Mucosa of descending colon (tissue), 3 donors: ENCODE results near the gene RAD51C. TPM values are rescaled to one million over a fixed set of nuclear protein-coding genes. Genes with fewer than 3 reads are reported as not detected.
"Not testable (repeated sequence)": the region's sequence is repeated elsewhere in the genome, so short reads cannot be mapped to it uniquely, and the experiment has no call there.

Source experiments
- ATAC-seq: fragments of 200-7000 bp; cut with Tn5 transposase; one replicate; pipeline ENCODE4 v1.9.1; 2020; ENCODE audit warnings: mild to moderate bottlenecking, moderate library complexity
- DNase-seq, 3 donors: peaks; one replicate each; pipeline ENCODE4 v3.0.0-alpha.2; 2020
- H3K36me3 ChIP-seq: fragments of 200-600 bp; one replicate; pipeline ENCODE4 v1.8.0; 2021; ENCODE audit warnings: low read depth, mild to moderate bottlenecking
- H3K4me1 ChIP-seq: fragments of 200-600 bp; one replicate; pipeline ENCODE4 v1.8.0; 2021; ENCODE audit warnings: low read depth, mild to moderate bottlenecking
- H3K4me3 ChIP-seq: fragments of 200-600 bp; one replicate; pipeline ENCODE4 v1.8.0; 2021; ENCODE audit warnings: mild to moderate bottlenecking
- H3K9me3 ChIP-seq: fragments of 200-600 bp; one replicate; pipeline ENCODE4 v1.8.0; 2021; ENCODE audit warnings: mild to moderate bottlenecking
- intact Hi-C, 2 donors: fragments of 100-400 bp; cut with DNase I in 1 of 2; cut with micrococcal nuclease in 1 of 2; formaldehyde crosslinking; loops; one replicate each; pipeline versions ENCODE4 v1.11.0 to v1.11.1; 2022; cut with DNase I, micrococcal nuclease
- total RNA-seq, 3 donors: library from RNA; stranded (reverse); fragmentation: NEBNext Ultra II Directional in 2 of 3; extraction: Animal tissue kit (Norgen Biotek cat#: 25700) in 2 of 3; gene quantifications; one replicate each; pipeline versions ENCODE4 v1.2.1 to v1.2.4, GENCODE V29; 2021 to 2023
- TF ChIP-seq, protein P1 (sequence below): fragments of 200-600 bp; IDR thresholded peaks from one replicate; pipeline ENCODE4 v1.8.0; 2022; ENCODE audit warnings: antibody characterized with exemption, mild to moderate bottlenecking
- donor health status: DM: no; HTN: no; CAD: no; lungs with moderate emphysema.
- donor health status: DM: no; HTN: no; CAD: no.
- donor health status: DM: no; HTN: yes; CAD: no.

Gene RAD51C
- total RNA-seq, 3 donors from 2014 or later = 6.2 to 20.3 (median 18.9) TPM

DNA sequence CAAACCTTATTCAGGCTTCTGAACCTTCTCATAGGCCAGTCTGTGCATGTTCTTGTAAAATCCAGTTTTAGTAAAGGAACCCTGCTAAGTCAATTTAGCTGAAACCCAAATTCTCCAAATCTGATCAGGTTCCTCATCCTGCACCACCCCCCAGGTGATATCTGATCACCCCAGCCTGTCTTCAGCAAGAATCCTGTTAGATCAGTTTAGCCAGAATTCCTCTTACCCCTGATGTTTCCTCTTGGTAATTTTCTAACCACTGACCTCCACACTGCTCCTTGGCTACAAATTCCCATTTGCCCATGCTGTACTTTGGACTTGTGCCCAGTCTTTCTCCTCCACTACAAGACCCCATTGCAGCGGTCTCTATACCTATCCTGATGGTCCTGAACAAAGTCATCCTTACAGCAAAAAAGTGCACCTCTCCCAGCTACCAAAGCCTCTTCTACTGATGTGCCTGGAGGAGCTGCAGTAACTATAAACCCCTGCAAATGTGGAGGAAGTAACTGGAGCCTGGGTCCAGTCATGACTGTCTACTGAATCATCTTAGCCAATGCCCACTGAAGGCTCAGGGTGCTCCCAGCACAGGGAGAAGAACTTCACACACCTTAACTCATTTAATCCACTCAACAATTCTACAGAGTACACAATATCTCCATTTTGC is 24.3 kb upstream of the RAD51C start:
- H3K36me3 ChIP-seq = no peaks in the 10 kb centered on the region
- intact Hi-C loops = no loop called here
- ATAC-seq (no peak), DNase-seq (no peak)
- H3K4me3 ChIP-seq = no peak overlapping the region
- H3K9me3 ChIP-seq = no peaks in the 10 kb centered on the region
- H3K4me1 ChIP-seq = no peaks in the 10 kb centered on the region
- TF ChIP-seq, protein P1, sequence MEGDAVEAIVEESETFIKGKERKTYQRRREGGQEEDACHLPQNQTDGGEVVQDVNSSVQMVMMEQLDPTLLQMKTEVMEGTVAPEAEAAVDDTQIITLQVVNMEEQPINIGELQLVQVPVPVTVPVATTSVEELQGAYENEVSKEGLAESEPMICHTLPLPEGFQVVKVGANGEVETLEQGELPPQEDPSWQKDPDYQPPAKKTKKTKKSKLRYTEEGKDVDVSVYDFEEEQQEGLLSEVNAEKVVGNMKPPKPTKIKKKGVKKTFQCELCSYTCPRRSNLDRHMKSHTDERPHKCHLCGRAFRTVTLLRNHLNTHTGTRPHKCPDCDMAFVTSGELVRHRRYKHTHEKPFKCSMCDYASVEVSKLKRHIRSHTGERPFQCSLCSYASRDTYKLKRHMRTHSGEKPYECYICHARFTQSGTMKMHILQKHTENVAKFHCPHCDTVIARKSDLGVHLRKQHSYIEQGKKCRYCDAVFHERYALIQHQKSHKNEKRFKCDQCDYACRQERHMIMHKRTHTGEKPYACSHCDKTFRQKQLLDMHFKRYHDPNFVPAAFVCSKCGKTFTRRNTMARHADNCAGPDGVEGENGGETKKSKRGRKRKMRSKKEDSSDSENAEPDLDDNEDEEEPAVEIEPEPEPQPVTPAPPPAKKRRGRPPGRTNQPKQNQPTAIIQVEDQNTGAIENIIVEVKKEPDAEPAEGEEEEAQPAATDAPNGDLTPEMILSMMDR = no peak

DNA sequence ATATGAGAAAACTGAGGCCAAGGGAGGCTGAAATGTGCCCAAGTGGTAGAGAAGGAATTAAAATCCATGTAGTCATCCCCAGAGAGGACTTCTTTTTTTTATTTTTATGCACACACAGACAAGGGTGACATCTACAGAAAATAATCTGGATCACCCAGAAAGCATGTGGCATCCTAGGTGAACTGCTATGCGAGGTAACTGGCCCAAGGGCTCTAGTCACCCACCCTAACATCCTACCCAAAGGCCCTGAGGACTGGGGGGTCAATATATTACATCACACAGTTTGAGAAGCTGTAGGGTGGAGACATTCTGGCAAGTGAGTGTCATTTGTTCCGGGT is 23.8 kb upstream of the RAD51C start:
- intact Hi-C loops = no loop called here
- no peaks in the 10 kb centered on the region for H3K36me3 ChIP-seq
- TF ChIP-seq, protein P1 = no peak
- DNase-seq (no peak), ATAC-seq (no peak)
- no peaks in the 10 kb centered on the region for H3K4me1 ChIP-seq
- H3K9me3 ChIP-seq = no peaks in the 10 kb centered on the region
- H3K4me3 ChIP-seq = no peak overlapping the region

DNA sequence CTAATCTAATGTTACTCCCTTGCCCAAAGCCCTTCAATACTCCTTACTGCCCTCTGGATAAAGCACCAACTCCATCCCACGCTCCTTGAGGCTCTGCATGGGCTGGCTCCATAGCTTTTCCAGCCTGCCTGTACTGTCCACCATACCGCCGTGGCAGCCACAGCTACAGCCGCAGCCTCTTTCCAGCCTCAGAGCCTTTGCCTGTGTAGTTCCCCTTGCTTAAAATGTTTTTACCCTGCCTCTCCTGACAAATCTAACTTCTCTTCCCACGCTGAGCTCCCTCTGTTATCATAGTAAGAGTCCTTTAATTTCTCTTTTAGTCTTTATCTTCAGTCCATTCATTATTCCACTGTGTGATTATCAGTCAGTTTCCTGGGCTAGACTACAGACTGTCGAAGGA is 22.5 kb upstream of the RAD51C start:
- TF ChIP-seq, protein P1 = no peak
- no peaks in the 10 kb centered on the region for H3K9me3 ChIP-seq
- intact Hi-C loops = no loop called here
- no peaks in the 10 kb centered on the region for H3K4me1 ChIP-seq
- H3K36me3 ChIP-seq = no peaks in the 10 kb centered on the region
- no peak for DNase-seq
- ATAC-seq = no peak
- no peak overlapping the region for H3K4me3 ChIP-seq

DNA sequence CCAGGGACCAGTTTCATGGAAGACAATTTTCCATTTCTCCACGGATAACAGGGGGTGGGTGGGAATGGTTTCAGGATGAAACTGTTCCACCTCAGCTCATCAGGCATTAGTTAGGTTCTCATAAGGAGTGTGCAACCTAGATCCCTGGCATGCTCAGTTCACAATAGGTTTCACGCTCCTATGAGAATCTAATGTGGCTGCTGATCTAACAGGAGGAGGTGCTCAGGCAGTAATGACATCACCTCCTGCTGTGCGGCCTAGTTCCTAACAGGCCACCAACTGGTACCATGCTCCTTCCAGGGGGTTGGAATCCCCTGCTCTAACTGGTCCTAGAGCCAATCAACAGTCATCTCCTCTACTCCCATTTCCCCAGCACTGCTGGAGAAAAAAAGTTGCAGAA is 20.4 kb upstream of the RAD51C start:
- Histone ChIP-seq H3K4me3 (no peak overlapping the region), H3K4me1 (no peaks in the 10 kb centered on the region), H3K36me3 (no peaks in the 10 kb centered on the region), H3K9me3 (no peaks in the 10 kb centered on the region)
- intact Hi-C loops = no loop called here
- DNase-seq (no peak), ATAC-seq (no peak)
- TF ChIP-seq, protein P1 = no peak

DNA sequence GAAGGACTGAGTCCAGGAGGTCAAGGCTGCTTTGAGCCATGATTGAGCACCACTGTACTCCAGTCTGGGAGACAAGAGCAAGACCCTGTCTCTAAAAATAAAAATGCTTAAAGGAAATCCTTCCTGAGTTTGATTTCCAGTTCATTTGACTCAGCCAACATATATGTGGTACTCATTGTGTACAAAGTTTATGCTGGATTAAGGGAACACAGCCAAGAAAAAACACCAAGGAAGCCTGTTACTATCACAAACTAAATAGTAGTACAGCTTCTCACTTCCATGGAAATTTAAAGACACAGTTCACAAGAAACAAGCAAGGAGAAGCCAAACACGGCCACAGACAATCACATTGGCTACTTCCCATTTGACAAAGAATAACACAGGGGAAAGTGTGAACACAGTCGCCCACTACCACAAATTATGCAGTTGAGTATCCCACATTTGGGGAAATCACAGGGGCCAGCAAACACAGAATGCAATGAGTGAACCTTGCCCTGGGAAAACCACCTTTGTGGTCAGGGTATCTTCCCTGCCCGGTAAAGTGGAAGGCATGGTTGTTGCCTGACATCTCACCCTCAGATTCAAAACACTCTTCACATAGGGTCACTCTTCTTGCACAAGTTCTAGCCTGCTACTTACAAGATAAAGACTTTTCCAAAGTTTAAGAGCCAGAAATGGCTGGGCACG is 15.1 kb upstream of the RAD51C start:
- no peaks in the 10 kb centered on the region for H3K9me3 ChIP-seq
- H3K4me1 ChIP-seq = no peaks in the 10 kb centered on the region
- TF ChIP-seq, protein P1 = no peak
- H3K4me3 ChIP-seq = no peak overlapping the region
- DNase-seq (no peak), ATAC-seq (no peak)
- intact Hi-C loops = no loop called here
- no peaks in the 10 kb centered on the region for H3K36me3 ChIP-seq

DNA sequence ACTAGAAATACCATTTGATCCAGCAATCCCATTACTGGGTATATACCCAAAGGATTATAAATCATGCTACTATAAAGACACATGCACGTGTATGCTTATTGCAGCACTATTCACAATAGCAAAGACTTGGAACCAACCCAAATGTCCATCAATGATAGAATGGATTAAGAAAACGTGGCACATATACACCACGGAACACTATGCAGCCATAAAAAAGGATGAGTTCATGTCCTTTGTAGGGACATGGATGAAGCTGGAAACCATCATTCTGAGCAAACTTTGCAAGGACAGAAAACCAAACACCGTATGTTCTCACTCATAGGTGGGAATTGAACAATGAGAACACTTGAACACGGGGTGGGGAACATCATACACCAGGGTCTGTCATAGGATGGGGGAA is 14.1 kb upstream of the RAD51C start:
- H3K4me1 ChIP-seq, H3K4me3 ChIP-seq, H3K36me3 ChIP-seq, H3K9me3 ChIP-seq, intact Hi-C loops, ATAC-seq, DNase-seq: not testable (repeated sequence)
